HT1080 (cell line): ENCODE measurements around the gene OSBPL7. TPM values are rescaled to one million over a fixed set of nuclear protein-coding genes. Genes with fewer than 3 reads are reported as not detected.

Experiments used
- DNase-seq: peaks from one replicate; pipeline ENCODE4 v3.0.0-alpha.2; 2015; ENCODE audit warnings: low read depth
- total RNA-seq: library from RNA; depleted of rRNA; stranded (reverse); fragments of >200 nt; shearing (Covaris generic); gene quantifications from 2 replicates; pipeline ENCODE4 v1.2.3, GENCODE V29; 2014

OSBPL7 gene
- total RNA-seq, 1 experiment from 2014 or later = 15.0 TPM

DNA sequence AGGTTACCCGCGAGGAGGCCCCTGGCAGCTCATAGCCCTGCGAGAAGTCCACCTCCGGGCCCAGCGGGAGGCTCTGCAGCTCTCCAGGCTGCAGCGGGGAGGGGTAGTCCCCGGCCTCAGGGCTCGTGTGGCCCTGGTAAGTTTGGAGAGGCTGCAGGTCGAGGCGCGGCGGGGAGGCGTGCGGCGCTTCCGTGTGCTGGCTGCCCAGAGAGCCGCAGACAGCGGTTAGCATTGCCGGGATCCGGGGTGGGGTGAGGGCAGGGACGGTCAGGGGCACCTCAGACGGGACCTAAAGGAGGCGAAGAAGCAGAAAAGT lies 26.6 kb upstream of the OSBPL7 start:
- DNase-seq = no peak

DNA sequence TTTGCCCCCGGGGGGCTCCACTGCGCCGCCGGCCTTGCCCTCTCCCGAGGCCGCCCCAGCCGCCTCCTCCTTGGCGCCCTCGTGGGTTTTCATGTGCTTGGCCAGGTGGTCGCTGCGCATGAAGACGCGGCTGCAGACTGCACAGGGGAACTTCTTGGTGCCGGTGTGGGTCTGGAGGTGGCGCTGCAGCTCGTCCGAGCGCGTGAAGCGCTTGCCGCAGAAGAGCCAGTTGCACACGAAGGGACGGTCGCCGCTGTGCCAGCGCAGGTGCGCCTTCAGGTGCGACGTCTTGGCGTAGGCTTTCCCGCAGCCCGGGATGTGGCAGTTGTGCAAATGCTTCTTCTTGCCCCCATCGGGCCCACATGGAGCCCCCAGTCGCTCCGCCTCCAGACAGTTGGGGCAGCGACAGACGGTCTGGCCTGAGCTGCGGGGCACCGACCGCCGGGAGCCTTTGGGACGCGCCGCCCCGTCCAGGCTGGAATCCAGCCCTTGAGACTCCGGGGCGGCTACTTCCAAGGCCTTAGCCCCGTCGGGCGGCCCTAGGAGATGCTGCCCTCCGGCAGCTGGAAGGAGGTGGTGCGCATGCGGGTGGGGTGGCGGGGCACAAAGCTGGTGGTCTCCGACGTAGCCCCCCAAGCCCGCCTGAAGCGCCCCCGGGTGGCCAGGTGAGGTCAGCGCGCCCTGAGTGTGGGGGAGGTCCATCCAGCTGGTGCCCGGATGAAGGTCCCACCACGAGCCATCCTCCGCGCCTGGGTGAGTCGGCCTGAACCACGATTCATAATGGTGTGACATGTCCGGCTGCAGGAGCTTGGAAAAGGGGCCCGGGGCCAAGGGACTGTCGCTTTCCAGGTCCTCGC lies 26.0 kb upstream of the OSBPL7 start:
- no peak for DNase-seq

DNA sequence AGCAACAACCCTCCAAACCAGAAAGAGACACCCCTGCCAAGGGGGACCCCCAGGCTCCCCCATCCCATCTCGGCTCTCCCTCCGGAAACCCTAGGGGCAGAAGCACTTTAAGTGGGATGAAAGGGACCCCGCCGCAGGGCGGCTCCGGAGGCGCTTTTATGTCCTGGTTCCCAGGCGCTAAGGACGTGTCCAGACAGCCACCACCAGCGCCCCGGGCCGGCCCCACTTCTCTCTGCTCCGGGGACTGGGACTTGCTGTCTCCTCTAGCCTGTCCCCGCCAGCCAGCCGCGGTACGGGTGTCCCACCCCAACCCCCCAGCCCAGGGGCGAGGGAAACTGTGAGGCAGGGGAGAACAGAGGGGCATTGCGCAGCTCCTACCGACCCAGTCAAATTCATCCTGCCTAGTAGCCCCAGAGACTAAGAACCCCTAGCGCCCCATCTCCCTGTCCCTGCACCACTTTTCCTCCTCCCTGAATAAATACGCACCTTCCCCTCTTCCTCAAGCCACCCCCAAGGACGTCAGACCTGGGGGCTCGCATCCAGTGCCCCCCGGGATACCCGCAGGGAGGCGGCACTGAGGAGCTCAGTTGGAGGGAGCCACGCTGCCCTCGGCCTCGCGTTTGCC lies 25.2 kb upstream of the OSBPL7 start:
- DNase-seq = no peak

DNA sequence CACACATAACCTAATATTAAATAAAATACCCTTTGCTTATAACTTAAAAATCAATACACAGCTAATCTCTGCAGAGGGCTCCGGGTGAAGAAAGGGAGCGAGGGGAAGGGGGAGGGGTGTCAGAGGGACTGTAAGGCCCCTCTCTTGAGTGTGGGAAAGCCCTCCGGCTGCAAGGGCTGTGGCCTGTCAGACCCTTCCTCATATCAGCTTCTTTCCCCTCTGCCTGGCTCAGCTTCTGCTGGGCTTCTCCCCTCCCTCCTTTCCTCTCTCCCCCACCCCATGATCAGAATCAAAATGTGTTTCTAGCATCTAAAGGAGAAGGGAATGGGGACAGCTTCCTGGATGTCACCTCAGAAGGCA lies 24.1 kb upstream of the OSBPL7 start:
- no peak for DNase-seq

DNA sequence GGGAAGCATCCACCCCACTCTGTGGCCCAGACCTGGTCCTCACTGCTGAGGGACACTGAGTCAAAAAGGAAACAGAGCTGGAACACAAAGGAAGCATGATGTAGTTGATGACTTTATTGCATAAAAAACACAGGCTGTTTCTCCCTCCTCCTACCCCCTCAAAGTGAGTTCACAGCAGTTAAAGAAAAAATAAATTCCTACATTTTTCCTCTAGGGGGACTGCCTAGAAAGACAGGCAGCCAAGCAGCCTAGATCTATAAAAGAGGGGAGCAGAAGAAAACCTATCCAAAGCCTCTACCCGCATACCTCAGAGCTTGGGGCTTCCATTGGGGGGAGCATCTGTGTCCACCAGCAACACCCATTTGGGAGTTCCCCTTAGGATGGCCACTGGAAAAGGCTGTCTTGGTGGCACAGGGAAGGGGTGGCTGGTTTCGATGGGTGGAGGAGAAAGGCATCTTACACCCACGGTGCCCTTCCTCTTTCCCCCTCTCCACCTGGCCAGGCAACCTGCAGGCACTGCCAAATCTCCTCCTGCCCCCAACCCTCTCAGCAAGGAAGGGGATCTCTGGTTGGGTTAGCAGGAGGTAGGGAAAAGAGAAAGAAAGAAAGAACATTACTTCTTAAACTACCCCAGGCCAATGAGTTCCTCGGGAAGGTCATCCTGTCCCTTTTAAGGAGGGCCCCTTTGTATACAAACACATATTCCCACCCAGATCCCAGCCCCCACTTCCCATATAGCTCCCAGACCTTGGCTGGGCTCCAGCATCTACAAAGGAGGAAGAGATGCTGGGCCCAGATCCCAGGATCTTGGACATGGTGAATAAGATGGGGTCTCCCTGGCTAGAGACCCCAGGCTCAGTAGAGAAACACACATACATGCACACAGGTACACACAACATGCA lies 23.5 kb upstream of the OSBPL7 start:
- peak; percentile 25 for DNase-seq

GRCh38 chr17:47844227-47844626 lies 22.6 kb upstream of the OSBPL7 start:
- DNase-seq = no peak

- DNase-seq = no peak
Observed at GRCh38 chr17:47843391-47843730, 21.8 kb upstream of the OSBPL7 start.

DNA sequence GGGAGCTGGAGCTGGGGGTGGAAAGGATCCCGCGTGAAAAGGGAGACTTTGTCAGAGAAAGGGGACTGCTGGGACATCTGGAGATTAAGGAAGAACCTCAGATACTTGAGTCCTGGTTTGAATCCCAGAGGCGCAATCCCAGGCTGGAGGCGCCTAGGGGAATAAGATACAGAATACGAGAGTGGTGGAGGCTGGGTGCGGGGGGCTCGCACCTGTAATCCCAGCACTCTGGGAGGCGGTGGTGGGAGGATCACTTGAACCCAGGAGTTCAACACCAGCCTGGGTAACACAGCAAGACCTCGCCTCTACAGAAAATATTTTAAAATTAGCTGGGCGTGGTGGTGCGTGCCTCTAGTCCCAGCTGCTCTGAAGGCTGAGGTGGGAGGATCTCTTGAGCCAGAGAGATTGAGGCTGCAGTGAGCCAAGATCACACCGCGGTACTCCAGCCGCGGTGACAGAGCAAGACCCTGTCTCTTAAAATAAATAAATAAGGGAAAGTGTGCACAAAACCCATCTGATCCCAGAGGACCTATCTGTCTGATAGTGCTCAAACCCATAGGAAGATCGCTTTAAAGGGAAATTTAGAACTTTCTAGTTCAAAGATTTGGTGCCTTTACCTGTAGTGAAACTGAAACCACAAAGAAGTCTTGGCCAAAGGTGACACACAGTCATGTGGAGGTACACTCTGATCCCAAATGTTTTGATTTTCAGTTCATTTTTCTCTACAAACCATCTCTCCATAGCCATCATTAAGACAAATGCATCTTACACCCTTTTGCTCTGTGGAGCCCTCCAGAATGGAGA lies 20.1 kb upstream of the OSBPL7 start:
- DNase-seq = no peak

- peak; percentile 91 for DNase-seq
Observed at GRCh38 chr17:47840742-47841487, 19.3 kb upstream of the OSBPL7 start, which contains the start of gene SCRN2. Gene SCRN2, minus strand, starts transcription at chr17:47841273. Its CDS starts 430 bp downstream, at chr17:47840843.

- no peak for DNase-seq
Observed at GRCh38 chr17:47840001-47840741, 18.6 kb upstream of the OSBPL7 start.

GRCh38 chr17:47839071-47839470 lies 17.5 kb upstream of the OSBPL7 start:
- DNase-seq = no peak

- no peak for DNase-seq
Observed at GRCh38 chr17:47838636-47839035, 17.0 kb upstream of the OSBPL7 start.

DNA sequence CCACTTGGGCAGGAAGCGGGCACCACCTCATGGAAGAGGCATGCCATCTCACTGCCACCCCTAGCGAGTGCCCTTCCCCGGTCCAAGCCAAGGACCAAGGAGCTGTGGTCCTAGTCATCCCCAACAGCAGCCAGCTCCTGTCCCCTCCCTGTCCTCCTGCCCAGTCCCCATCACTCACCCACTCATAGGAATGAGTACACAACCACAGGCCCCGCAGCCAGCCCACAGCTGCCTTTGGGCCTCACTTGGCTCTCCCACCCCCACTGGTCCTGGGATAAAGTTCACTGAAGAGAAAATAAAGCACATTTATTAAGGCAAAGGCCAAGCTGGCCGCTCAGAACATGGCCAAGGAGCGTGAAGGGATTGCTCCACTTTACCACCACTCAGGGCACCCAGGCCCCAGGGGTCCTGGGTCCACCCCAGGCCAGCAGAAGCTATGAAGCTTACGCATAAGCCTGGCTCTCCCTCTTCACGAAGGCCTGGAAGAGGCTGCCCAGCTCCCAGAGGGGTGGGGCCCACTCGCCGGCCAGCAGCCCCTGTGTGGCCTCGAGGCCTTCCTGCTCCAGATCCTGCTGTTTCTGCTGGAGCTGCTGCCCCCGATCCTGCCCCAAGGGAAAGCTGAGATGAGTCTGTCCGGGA lies 15.9 kb upstream of the OSBPL7 start:
- peak; percentile 78 for DNase-seq

GRCh38 chr17:47836601-47837000 lies 15.0 kb upstream of the OSBPL7 start:
- DNase-seq = no peak

- DNase-seq = no peak
Observed at GRCh38 chr17:47834756-47835155, 13.2 kb upstream of the OSBPL7 start.

- no peak for DNase-seq
Observed at GRCh38 chr17:47831934-47832327, 10.3 kb upstream of the OSBPL7 start.

DNA sequence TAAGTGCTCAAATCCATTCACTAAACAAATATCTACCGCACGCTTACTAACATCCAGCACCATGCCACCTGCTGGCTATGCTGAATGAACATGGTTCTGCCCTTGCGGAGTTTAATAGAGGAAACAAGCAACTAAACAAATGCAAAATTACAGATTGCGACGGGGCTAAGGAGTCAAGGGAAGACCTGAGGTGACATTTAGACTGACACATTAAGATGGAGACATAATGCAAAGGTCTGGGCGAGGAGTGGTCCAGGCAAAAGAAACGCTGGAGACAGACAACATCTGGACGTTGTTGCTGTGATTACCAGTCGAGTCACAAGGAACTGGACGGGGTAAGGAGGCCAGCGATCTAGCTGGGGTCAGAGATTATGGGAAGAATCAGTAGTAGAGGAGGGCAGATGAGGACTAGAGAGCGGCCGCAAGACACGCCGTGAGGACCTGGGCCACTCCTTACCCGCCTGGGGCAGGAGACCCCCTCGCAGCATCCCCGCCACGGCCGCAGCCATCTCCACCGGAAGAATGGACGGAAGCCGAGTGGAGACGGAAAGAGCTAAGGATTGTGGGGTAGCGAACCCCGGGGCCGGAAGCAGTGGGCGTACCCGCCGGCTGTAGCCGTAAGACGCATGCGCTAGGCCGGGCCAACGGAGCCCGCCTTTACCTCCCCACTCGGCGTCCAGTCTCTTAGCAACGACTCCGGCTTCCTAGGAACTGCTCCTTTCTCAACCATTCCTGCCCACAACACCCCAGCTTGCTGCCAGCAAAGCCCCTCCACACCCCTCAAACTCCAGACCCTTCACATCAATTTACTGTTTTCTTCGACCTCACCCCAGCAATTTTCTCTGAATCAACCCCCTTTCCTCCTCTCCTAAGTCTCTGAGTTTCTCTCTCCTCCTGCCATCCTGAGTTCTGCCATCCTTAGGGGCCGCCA lies 9.7 kb upstream of the OSBPL7 start, which contains the start of the genes LRRC46 and MRPL10:
Gene LRRC46 (plus strand): TSS at position 668 of the 931 bp plus-strand sequence. CDS start 320 bp downstream, outside the sequence.
Gene MRPL10 (minus strand): TSS at position 539 of the 931 bp plus-strand sequence. CDS start 30 bp downstream, at position 509.
- DNase-seq = peak; percentile 94
